ENCODE results near the gene SLCO4C1.

The SLCO4C1 gene

GRCh38 chr5:102312586-102313370, 16.7 kb upstream of the SLCO4C1 start:
- no peak for DNase-seq (ENCODE audit: low read depth)

GRCh38 chr5:102309586-102309985, 13.5 kb upstream of the SLCO4C1 start:
- no peak for DNase-seq (ENCODE audit: low read depth)
- in situ Hi-C loops (cut with HindIII; ENCODE audit: low sequenced_read_pairs) = no loop called here
- no peak for TF ChIP-seq CTCF (IDR thresholded peaks at IDR 0.05; ENCODE audit: low read depth, low read length, missing control alignments)
- H3K4me3 ChIP-seq (ENCODE audit: low read depth, low read length) = no peak overlapping the region

More at GRCh38 chr5:102312586-102313370, 16.7 kb upstream of the SLCO4C1 start:
- in situ Hi-C loops (cut with HindIII; ENCODE audit: low sequenced_read_pairs) = no loop called here
- TF ChIP-seq CTCF (IDR thresholded peaks at IDR 0.05; ENCODE audit: low read depth, low read length, missing control alignments) = no peak
- no peak overlapping the region for H3K4me3 ChIP-seq (ENCODE audit: low read depth, low read length)

- in situ Hi-C loops (cut with HindIII; ENCODE audit: low sequenced_read_pairs) = no loop called here
- DNase-seq (ENCODE audit: low read depth) = no peak
- TF ChIP-seq CTCF (IDR thresholded peaks at IDR 0.05; ENCODE audit: low read depth, low read length, missing control alignments) = no peak
- no peak overlapping the region for H3K4me3 ChIP-seq (ENCODE audit: low read depth, low read length)
Measured at GRCh38 chr5:102307232-102307631, 11.1 kb upstream of the SLCO4C1 start.

- in situ Hi-C loops (cut with HindIII; ENCODE audit: low sequenced_read_pairs) = no loop called here
Measured at GRCh38 chr5:102306121-102306520, 10.0 kb upstream of the SLCO4C1 start.

GRCh38 chr5:102295534-102296177, 428 bp downstream of the SLCO4C1 start:
- in situ Hi-C loops (cut with HindIII; ENCODE audit: low sequenced_read_pairs) = no loop called here
- no peak for TF ChIP-seq CTCF (IDR thresholded peaks at IDR 0.05; ENCODE audit: low read depth, low read length, missing control alignments)
- H3K4me3 ChIP-seq (ENCODE audit: low read depth, low read length) = peak overlapping the region; percentile 51
- no peak for DNase-seq (ENCODE audit: low read depth)

More at GRCh38 chr5:102306121-102306520, 10.0 kb upstream of the SLCO4C1 start:
- DNase-seq (ENCODE audit: low read depth) = no peak
- no peak for TF ChIP-seq CTCF (IDR thresholded peaks at IDR 0.05; ENCODE audit: low read depth, low read length, missing control alignments)
- no peak overlapping the region for H3K4me3 ChIP-seq (ENCODE audit: low read depth, low read length)

- no peak for TF ChIP-seq CTCF (IDR thresholded peaks at IDR 0.05; ENCODE audit: low read depth, low read length, missing control alignments)
- no peak for DNase-seq (ENCODE audit: low read depth)
- in situ Hi-C loops (cut with HindIII; ENCODE audit: low sequenced_read_pairs) = no loop called here
- no peak overlapping the region for H3K4me3 ChIP-seq (ENCODE audit: low read depth, low read length)
Measured at GRCh38 chr5:102294886-102295395, 1.1 kb downstream of the SLCO4C1 start.
